Measurements from ENCODE around the gene NCBP2L.

Gene NCBP2L

GRCh38 chrX:107818900-107819521 is 41.5 kb downstream of the NCBP2L start:
- DNase-seq, result no peak

DNA sequence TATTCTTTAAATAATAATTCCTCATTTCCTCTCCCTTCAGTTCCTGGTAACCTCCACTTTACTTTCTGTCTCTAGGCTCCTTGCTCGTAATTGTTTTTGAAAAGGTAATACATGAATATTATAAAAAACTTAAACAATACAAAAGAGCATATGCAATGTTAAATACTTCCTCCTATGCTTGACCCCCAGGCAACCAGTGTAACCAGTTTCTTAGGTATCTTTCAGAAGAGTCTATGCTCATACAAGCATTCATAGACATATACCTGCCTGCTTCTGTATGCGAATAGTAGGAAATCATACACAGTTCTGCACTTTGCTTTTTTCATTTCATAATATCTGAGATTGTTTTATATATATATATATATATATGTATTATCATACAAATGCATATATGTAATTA is 45.5 kb downstream of the NCBP2L start:
- DNase-seq, result no peak

DNA sequence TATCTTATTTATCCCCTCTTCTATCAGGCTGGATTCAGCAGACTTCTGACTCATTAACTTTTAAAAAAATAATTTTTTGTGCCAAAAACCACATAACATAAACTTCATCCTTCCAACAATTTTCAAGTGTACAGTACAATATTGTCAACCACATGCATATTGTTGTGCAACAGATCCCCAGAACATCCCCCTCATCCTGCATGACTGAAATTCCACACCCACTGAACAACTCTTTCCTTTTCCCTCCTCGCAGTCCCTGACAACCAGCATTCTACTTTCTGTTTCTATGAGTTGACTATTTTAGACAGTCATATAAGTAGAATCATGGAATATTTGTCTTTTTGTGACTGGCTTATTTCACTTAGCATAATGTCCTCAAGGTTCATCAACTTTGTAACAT is 45.9 kb downstream of the NCBP2L start:
- DNase-seq, result no peak

GRCh38 chrX:107825698-107826237 is 48.2 kb downstream of the NCBP2L start, which contains the start of gene MID2:
Gene MID2, plus strand, starts transcription at chrX:107825866. Its CDS starts 561 bp downstream, at chrX:107826427.
- DNase-seq, result peak in 1 of 2 donors; percentile 20

DNA sequence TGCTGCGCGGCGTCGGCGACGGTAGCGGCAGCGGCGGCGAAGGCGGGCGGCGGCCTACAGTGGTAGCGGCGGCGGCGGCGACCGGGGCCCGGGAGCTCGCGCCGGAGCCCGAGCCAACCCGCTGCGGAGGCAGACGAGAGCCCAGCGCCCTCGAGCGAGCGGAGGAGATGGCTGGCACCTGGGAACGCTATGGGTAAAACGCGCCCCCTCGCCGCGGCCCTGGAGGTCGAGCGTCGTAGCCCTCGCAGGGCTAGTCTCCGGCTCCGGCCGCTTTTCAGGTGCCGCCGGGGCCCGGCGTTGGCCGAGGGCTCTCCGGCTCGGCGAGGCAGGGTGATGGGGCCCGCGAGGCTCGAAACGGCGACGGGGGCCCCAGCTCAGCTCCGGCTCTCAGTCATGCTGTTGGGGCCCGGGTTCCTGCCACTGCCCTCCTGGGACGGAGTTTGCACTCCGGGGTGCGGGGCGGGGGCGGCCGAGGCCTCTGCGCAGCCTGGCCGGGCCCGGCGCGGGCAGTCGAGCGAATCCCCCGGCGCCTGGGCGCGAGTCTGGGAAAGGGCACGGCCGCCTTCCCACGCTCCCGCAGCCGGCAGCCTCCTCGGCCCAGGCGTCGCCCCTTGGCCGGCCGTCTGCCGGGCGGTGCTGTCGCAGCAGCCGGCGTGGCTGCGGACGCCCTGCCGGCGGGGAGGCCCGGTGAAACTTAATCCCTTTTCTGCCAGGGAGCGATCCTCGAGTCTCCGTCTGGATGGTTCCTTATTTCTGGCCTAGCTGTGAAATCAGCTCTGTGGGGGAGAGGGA is 48.9 kb downstream of the NCBP2L start:
- DNase-seq, result peak in 1 of 2 donors; percentile 17

- no peak for DNase-seq
Observed at GRCh38 chrX:107827030-107827831, 49.7 kb downstream of the NCBP2L start.

DNA sequence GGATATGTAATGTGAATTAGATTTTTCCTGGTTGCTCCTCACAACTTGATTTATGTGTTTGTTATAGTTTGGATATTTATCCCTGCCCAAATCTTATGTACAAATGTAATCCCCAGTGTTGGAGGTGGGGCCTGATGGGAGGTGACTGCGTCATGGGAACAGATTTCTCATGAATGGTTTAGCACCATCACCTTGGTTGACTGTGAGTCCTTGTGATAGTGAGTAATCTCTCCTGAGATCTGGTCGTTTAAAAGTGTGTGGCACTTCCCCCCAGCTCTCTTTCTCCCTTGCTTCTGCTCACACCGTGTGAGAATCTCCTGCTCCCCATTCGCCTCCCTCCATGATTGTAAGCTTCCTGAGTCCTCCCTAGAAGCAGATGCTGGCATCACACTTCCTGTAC is 50.3 kb downstream of the NCBP2L start:
- no peak for DNase-seq

DNA sequence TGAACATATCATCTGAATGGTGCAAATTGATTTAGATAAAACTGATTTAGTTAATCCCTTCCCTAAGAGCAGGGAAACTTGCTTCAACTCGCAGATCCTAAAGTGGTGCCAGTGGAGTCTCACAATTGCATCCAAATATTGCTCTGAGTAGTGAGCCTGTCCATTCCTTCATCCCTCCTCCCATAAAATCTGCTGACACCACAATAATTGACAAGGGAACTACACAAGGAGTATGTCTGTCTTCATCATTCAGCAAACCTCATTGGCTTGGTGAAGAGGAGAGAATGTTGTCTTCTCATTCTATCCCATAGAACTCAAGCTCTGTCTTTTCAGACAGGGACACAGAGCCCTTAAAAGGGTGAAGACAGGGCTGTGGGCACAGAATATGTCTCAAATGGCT is 52.3 kb downstream of the NCBP2L start:
- DNase-seq, result no peak

GRCh38 chrX:107831071-107831730 is 53.7 kb downstream of the NCBP2L start:
- DNase-seq, result no peak

DNA sequence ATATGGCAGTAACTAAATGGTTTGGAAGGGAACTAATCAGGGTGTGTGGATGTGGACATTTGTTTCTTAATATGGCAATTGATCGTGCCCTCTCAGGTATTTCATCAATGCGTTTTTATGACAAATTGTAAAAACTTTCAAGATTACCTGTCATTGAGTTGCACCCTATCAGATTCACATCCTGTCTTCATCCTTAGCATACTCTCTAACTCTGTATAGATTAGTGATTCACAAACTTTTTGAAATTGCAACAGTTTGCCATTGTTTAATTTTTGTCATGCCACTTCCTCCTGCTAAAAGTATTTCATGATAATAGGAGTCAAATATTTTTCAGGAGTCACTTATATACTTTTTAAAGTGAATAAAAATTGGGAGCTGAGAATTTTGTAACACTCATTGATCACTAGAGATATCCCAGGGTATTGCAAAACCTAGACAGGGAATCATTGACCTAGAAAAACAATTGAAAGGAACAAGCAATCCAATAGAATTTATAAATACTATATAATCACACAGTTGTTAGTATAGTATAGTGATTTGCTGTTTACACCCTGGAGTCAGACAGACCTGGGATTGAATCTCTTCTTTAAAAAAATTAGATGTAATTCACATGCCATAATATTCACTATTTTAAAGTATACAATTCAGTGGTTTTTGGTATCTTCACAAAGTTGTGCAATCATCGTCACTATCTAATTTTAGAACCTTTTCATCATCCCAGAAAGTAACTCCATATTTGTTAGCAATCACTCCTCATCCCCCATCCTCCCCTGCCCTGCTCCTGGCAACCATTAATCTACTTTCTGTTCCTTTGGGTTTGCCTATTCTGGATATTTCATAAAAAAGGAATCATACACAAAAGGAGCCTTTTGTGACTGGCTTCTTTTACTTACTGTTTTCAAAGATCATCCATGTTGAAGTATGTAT is 57.0 kb downstream of the NCBP2L start:
- DNase-seq, result no peak

DNA sequence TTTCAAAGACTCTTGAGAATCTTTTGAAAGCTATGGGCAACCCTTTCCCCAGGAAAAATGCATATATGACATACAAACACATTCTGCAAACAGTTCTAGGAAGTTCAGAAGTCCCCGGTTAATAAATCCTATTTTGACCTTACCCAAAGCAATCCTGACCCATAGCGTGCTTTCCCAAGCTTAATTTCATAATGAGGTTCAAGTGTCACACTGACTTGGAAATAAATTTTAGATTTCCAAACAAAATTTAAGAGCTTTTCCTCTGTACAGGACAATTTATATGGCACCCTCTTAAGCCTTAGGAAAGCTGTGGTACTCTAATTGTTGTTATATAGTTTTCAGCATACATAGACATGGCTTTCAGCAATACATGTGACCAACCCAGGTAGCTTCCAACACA is 59.4 kb downstream of the NCBP2L start:
- no peak for DNase-seq

DNA sequence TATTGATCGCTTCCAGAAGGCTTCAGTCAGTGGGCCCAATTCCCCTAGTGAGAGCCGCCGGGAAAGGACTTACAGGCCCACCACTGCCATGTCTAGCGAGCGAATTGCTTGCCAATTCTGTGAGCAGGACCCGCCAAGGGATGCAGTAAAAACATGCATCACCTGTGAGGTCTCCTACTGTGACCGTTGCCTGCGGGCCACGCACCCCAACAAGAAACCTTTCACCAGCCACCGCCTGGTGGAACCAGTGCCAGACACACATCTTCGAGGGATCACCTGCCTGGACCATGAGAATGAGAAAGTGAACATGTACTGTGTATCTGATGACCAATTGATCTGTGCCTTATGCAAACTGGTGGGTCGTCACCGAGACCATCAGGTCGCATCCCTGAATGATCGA is 63.4 kb downstream of the NCBP2L start:
- DNase-seq, result no peak

- no peak for DNase-seq
Observed at GRCh38 chrX:107842715-107843400, 65.3 kb downstream of the NCBP2L start.
